COLO829 (cell line): ENCODE results near the gene DYNC1I1.
"Not testable (repeated sequence)": the region's sequence is repeated elsewhere in the genome, so short reads cannot be mapped to it uniquely, and the experiment has no call there.

Experiments
- DNase-seq: peaks from one replicate; pipeline ENCODE4 v3.0.0; 2012; ENCODE audit warnings: low spot score

DYNC1I1 gene

DNA sequence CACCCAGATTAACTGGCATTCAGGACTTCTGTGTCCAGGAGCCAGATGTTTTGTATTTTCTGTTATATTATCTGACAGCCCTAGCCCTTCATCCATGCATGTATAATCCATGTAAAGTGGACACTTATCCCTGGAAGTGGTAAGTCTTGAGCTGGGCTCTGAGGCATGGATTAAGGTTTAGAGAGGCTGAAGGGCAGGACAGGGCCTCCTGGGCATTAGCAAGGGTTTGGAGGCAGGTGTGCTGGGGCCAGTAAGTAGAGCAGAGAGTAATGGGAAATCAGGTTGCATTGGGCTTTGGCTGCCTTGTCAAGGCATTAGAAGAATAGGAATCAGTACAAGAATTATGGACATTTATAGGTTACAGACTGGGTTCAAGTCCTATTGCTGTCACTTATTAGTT lies 138.0 kb downstream of the DYNC1I1 start:
- DNase-seq: no peak

DNA sequence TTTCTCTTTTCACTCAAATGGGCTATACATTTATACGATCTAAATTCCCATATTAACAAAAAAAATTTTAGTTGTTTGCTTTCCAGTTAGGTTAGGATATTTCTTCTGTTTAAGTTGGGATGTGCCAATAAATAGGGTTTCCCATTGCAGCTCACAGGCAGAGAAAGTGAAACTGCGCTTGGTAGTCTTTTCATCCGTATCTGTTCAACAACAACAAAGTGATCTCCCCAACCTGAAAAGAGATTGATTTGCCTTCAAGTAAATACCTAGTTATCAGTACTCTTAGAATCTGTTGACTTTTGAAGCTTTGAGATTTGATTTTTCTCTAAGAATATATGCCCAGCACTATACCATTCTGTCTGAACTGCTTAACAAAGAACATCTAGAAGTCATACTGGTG lies 143.4 kb downstream of the DYNC1I1 start:
- no peak for DNase-seq

DNA sequence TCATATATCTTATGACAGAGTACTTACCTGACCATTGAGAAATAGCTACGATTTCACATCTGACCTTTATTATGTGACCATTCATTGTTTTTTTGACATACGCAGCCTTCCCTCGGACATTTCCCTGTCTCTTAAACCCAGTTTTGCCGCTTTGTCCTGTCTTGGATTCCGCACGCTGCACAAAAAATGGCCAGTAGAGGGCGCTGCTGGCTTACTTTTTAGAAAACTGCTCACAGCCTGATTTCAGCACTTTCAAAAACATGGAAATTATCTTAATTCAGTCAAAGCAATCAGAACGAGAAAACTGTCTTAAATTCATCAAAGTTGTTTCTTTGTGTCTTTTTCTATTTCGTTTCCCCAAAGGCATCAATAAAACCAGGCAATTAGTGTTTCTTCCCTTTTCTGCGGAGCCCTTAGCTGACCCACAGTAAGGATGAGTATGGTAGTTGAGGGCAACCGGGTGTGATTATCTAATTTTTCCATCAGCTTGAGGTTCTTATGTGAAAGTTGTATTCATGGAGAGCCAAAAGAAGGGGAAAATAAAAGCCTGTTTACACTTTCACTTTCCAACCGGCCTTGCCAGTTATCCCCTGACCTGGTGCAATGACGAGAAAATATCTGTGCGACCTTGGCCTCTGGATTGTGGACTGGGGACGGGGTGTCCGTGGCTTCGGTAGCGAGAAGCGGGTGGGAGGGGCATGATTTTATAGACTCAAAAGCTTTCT lies 144.4 kb downstream of the DYNC1I1 start:
- peak; percentile 76 for DNase-seq

DNA sequence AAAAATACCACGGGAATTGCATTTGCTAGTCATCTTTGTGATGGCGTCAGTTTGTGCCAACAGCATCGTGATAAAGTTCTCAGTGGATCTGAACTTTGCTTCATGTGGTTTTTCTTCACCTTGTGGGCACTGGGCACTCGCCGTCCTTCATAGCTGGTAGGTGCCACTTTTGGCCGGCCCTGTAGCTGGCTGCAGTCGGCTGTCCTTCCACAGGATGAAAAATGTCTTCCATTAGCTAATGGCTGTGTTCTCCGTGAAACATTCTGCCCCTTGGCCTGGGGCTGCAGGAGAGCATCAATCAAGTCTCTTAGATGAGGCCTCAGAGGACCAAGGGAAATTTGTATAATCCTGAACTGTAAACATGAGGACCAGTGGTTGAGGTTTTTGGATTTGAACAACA lies 145.3 kb downstream of the DYNC1I1 start:
- DNase-seq: no peak

DNA sequence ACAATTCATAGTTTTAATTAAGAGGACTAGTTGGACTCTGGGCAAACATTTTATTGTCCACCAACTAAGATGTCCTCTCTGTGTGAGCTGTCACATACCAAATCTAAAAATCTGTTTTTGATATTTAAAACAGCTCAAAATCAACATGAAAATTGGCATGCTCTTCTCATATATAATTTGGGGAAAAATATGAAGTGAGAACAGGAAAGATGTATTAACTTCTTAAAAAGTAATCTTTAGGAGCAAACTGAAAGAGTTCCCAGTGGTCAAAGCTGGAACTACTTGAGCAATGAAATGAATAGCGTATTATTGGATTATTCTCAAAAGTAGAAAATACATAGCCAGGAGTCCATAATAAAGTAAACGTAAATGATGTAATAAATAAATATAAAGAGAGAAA lies 147.2 kb downstream of the DYNC1I1 start:
- DNase-seq: no peak

DNA sequence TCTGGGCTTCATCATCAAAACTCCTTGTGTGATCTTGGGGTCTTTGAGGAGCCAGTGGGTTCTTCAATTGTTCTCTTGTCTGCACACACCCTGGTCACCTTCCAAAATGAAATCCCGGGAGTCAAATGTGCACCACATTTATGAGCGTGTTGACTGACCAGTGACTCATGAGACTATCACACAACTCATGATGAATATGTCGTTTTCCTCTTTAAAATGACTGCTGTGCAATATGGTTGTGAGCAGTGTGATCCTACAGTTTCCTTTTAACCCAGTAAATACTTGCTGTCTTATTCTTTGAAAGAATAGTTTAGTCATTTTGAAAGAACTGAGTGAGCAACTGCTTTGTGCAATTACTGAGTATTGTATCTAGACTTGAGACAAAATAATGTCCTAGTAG lies 149.2 kb downstream of the DYNC1I1 start:
- peak; percentile 29 for DNase-seq

DNA sequence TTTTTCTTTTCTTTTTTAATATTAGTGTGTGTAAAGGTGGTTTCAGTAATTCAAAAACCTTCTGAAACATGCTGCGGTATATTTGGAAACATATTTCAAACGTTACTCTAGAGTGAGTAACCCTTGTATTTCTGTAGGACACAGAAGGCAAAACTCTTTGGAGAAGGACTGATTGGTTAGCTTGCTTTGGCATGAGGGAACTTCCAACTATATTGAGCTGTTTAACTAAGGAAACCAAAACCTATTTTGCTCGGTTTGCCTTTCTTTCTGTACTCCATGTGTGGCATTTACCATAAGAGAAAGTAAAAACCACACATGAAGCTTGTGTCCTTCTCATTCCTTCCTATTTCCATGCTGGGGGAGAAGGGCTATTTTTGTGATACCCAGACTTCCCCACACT lies 149.8 kb downstream of the DYNC1I1 start:
- DNase-seq: no peak

DNA sequence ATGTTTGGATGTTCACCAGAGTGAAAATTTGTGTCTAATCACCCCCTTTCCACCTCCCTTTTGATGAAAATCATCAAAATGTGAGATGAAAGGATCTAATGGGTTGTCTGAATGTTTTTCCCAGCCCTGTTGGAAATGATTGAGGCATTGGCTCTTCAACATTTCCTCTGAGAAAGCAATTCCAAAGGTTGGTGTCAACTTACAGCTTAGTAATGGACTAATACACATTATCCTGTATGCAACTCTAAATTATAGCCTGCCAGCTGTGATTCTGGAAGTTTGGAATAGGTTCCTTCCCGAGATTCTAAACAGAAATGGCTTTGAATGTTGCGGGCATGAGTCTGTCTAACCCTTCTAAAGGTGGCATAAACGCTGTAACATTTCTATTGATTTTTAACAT lies 152.9 kb downstream of the DYNC1I1 start:
- DNase-seq: no peak

DNA sequence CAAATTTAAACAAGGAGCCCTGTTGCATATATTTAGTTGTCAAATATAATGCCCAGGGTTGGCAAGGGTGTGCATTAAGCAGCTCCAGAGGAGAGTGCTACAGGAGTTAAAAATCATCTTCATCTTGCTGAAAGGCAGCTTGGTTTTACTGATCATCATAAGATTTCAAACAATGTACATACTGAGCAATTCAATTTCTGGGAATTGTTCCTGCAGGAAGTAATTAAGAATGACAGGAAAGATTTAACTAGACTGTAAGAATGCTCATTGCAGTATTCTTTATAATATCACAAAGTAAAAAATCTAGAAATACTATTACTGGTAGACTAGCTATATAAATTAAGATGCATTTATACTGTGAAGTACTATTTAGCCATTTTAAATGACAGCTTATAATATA lies 153.6 kb downstream of the DYNC1I1 start:
- no peak for DNase-seq

DNA sequence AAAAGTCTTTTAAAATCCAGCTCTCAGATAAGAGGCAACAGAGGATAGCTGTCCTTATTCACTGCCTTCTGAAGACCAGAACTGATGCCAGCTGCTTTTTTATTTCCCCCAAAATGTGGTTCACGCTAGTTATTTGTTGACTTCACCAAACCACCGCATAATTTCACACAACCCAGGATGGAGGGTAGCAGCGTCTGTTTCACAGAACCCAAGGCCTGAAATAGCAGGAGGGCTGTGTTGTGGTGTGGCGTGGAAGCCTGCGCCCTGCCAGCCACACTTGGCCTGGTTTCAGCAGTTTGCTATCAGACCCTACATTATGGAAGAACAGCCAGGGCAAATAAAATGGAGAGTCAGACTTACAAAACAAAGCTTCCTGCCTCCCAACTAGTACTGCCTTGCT lies 155.4 kb downstream of the DYNC1I1 start:
- DNase-seq: no peak

DNA sequence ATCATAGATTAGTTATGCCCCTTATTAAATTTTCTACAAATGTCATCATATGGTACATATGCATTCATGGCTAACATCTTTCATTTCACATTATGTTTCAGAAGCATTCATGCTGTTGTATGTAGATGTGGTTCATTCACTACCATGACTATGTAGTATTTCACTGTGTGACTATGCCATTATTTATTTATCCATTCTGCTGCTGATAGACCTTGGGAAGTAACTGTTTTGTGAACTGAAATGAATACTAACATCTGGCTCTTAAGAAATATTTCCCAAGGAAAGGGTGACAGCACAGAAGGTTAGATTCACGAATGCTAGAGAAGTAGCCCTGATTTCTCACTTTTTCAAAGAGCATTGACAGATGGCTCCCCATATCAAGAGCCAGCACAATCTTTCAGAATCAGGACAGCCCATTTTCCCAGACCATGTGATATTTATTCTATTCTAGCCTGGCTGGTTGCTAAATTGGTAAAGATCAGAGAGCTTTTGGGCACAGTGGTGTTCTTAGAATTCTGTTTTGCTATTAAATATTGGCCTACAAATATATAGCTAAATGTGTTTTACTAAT lies 157.4 kb downstream of the DYNC1I1 start:
- DNase-seq: no peak

DNA sequence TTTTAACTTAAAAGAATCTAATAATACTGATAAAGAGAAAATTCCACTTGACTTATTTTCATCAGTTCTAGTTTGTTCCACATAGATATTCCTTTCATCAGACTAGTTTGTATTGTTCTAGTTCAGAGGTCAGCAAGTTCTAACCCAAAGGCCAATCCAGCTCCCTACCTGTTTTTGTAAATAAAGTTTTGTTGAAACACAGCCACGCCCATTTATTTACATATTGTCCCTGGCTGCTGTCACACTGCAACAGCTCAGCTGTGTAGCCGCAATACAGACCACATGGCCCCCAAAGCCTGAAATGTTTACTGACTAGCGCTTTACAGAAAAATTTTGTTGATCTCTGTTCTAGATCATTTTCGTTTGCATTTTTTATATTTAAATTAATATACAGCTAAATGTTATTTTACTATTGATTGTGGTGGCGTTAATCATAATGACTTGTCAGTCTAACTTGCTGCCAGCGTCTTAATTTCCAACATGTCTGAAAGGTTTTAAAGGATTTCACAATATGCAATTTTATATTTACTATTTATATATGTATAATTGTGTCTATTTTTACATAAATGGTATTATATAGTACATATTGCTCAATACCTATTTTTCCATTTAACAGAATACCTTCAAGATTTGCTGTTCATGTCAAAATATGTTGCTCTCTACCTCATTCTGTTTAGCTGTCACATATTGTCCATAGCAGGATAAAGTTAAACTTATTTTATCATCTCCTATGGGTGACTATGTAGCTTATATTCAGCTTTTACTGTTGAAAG lies 159.3 kb downstream of the DYNC1I1 start:
- DNase-seq: no peak

DNA sequence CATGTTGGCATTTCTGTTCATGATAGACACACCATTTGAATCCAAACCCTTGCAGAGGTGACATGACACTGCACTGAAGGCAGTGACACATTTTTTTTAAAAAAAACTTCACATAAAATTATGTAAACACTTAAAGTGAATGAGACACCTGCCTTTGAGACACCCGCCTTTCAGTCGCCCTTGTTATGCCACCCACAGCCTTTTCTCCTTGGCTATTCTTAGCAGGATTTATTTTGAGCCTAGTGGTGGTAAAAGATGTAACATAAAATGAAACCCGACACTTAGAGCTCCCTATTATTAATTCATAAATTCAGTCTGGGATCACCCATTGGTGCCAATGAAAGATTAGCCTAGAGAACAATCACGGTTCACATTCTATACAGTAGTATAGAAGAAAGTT lies 161.3 kb downstream of the DYNC1I1 start:
- no peak for DNase-seq

DNA sequence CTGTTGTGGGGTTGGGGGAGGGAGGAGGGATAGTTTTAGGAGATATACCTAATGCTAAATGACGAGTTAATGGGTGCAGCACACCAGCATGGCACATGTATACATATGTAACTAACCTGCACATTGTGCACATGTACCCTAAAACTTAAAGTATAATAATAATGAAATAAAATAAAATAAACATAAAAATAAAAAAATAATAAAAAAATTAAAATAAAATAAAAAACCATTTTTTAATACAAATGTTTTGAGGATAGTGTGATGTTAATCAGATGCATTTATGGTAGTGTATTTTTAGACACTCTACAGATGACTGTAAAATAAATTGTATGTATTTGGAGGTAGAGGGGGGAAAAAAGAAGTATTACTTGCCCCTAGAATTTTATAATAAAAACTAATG lies 172.5 kb downstream of the DYNC1I1 start:
- DNase-seq: not testable (repeated sequence)

DNA sequence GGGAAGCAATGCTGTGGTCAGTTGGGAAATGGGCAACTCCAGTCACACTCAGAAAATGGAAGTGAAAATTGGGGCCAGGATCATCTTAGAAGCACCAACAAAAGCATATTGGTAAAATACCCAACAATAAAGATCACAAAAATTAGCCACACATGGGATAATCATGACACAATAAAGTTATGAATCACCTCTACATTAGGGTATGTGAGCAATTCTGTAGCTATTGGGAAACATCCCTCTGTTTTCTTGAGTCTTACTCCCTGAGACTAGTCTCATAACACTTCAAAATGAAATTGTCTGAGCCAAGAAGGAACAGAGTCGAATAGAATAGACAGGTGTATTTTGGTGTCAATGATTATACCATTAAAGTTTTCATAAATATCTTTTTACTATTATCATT lies 178.3 kb downstream of the DYNC1I1 start:
- no peak for DNase-seq

DNA sequence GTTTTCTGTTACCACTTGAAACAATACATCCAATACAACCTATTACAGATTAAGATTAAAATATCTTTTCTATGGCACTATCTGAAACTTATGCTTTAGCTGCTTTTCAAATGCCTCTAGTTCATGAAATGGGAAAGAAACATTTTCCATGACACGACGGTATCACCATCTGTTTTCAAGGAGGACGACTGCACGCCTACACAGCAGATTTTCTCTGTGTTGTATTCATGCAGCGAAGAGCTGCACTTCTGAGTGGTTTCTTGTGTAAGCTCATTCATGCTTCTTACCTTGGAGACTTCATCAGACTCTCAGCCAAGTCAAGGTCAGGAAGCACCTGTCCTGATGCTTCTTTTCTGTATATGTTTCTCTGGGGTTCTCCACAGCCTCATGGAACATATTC lies 179.2 kb downstream of the DYNC1I1 start:
- no peak for DNase-seq

DNA sequence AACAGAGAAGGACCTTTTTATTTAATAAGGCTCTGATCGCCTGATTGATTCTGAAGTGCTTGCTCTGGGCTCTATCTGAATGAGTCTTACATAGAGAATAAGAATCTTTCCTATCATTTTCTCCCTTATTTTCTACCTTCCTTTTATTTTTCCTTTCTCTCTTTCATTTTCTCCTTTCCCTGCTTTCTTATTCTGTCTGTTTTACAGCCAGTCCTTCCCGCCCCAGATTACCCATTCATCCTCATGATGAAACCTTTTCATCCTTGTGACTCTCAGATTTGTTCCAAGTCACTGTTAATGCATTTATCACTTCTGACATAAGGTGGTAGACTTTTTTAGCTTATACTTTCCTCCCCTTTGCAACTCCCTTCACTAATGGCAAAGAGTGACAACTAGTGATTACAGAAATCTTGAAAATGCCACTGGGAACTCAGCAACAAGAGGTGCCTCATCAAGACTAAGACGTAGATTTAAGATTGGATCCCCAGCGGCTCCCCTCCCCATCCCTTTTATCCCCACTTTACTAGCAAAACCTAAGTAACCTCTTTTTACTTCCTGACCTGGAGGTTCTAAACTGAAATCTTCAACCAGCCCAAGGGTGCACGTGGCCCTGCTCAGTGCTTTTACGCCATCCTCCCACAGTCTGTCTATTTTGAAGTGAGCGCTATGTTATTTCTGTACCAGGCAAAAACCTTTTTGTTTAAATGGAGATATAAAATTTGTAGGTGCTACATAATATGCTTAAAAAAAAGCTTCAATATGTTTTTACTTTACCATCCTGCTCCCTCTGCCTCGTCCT lies 179.8 kb downstream of the DYNC1I1 start:
- no peak for DNase-seq

DNA sequence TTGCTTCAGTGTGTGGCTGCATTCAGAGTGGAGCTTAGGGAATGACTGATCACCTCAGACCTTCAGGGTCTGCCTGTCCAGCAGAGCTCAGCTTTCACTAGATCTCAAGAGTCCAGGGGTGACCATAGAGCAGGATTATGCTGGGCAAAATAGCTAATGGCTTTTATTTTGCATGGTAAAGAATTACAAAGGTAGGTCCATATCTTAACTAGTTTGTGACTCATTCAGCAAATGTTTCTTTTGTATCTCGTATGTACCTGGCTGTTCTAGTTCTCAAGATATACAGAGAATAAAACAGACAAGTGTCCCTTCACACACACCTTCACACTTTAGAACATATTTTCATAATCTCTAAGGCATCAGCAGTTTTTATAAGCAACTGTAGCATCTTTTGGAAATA lies 180.5 kb downstream of the DYNC1I1 start:
- DNase-seq: no peak

DNA sequence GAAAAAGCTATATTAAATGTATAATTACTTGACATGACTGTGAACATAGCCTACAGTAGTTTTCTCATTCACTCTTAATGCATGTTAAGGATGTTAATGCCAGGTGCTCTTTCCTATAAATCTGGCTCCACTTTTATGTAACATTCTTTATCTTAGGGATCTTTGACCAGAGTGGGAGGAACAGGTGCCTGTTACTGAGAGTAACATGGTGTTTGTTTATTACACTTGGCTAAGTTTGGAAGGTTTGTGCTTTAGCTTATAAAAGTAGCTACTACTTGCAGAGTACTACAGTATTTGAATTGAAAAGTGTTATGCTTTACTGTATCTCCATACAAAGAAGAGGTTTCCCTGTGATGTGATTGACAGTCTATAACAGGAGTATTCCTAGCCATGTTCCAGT lies 183.4 kb downstream of the DYNC1I1 start:
- DNase-seq: no peak

DNA sequence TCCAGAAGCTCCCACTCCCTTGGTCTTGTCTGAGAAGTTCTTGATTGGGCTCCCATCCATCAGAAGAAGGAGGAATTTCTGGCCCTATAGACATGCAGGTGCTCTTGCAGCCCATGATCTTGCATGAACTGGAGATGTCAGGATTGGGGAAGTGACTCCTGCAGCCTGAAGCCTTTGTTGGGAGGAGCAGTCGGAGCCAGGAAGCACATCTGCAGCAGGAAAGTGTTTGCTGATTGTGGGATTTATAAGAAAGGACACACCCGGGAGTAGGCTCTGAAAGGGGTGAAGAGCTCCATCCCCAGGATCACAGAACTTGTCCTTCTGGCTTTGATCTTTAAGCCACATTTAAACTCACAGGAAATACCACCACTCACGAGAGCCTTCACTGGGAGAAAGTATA lies 185.2 kb downstream of the DYNC1I1 start:
- no peak for DNase-seq

DNA sequence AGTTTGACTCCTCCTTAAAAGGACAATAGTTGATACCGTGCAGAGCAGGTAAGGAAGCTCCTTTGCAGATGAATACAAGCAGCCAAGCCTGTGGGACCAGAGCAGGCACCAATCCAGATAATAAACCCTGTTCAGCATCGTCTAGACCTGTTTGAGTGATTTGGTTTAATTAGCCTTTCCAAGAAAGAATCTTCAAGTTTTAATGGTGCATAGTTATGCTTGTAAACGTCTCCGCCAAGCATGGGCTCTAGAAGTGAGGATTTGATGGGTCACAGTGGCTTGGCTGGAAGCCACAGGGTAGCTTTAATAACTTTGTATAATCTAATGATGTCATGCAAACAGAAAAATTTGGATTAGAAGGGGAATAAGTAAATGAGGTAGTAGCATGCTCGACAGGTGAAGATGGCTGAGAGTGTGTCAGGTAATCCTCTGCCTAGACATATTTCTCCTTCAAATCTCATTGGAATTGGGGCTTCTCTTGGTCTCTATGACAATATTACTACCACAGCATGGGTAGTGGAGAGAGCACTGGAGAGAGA lies 188.4 kb downstream of the DYNC1I1 start:
- DNase-seq: no peak

DNA sequence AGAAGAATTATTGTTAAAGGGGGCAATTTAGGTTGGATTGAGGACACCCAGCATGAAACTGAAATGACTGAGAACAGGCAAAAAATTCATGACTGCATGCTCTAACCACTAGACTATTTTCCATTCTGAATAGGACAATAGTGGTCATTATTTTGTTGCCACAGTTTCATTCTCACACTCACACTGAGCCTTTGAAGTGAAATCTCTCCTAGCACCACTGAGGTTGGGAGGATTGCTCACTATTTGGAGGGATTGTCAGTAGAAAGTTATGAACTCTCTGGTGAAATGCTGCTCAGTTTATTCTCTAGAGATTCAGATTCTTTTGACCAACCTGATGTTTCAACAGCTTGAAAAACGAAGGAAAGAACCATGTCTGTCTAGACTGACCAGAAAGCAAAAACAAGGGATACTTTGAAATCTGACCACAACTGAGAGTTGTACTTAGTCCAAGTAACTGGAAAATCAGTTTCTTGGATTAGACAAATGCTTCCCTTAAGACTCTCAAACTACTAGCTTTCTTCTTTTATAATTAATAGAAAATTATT lies 191.2 kb downstream of the DYNC1I1 start:
- DNase-seq: peak; percentile 90
